ENCODE data around the gene HIVEP3.

HIVEP3 gene

GRCh38 chr1:41919764-41920397, 1.2 kb upstream of the HIVEP3 start:
- peak; percentile 91 for DNase-seq

- peak; percentile 77 for DNase-seq
Observed at GRCh38 chr1:41919131-41919530, 409 bp upstream of the HIVEP3 start.

GRCh38 chr1:41917835-41918449, 780 bp downstream of the HIVEP3 start:
- DNase-seq, result peak; percentile 82

GRCh38 chr1:41917076-41917475, 1.6 kb downstream of the HIVEP3 start:
- no peak for DNase-seq

GRCh38 chr1:41915786-41916571, 2.7 kb downstream of the HIVEP3 start:
- DNase-seq, result no peak

- no peak for DNase-seq
Observed at GRCh38 chr1:41914516-41914915, 4.2 kb downstream of the HIVEP3 start.

- DNase-seq, result peak; percentile 19
Observed at GRCh38 chr1:41913014-41913413, 5.7 kb downstream of the HIVEP3 start.

- no peak for DNase-seq
Observed at GRCh38 chr1:41908288-41908895, 10.3 kb downstream of the HIVEP3 start.

GRCh38 chr1:41907446-41907845, 11.3 kb downstream of the HIVEP3 start:
- DNase-seq, result no peak

- DNase-seq, result no peak
Observed at GRCh38 chr1:41906943-41907342, 11.8 kb downstream of the HIVEP3 start.

- DNase-seq, result no peak
Observed at GRCh38 chr1:41905093-41905675, 13.5 kb downstream of the HIVEP3 start.

- DNase-seq, result no peak
Observed at GRCh38 chr1:41902664-41903063, 16.1 kb downstream of the HIVEP3 start.

GRCh38 chr1:41902159-41902577, 16.6 kb downstream of the HIVEP3 start:
- no peak for DNase-seq

- DNase-seq, result no peak
Observed at GRCh38 chr1:41901551-41901950, 17.2 kb downstream of the HIVEP3 start.

GRCh38 chr1:41900603-41901444, 17.9 kb downstream of the HIVEP3 start:
- no peak for DNase-seq

GRCh38 chr1:41898191-41898713, 20.5 kb downstream of the HIVEP3 start:
- DNase-seq, result no peak

- DNase-seq, result no peak
Observed at GRCh38 chr1:41895552-41895951, 23.2 kb downstream of the HIVEP3 start.

- no peak for DNase-seq
Observed at GRCh38 chr1:41894808-41895483, 23.8 kb downstream of the HIVEP3 start.

- no peak for DNase-seq
Observed at GRCh38 chr1:41894101-41894807, 24.5 kb downstream of the HIVEP3 start.

GRCh38 chr1:41892301-41892781, 26.4 kb downstream of the HIVEP3 start:
- DNase-seq, result no peak
